Lung (tissue), 12 donors: ENCODE data around the gene TUBGCP2. TPM values are rescaled to one million over a fixed set of nuclear protein-coding genes. Genes with fewer than 3 reads are reported as not detected.

ENCODE experiments used
- ATAC-seq: fragments of 200-7000 bp; cut with Tn5 transposase; one replicate; pipeline ENCODE4 v1.9.1; 2020; ENCODE audit warnings: moderate number of reproducible peaks; ENCODE audit not compliant: insufficient read depth, low FRiP score
- DNase-seq, 3 donors: peaks; one replicate each; pipeline ENCODE4 v3.0.0-alpha.2; 2013 to 2017
- H3K27ac ChIP-seq, 2 donors: one replicate each; pipeline ENCODE4 v1.5.1; 2013; ENCODE audit warnings: mild to moderate bottlenecking in 2 of 2, moderate library complexity in 2 of 2, control low read depth in 1 of 2, inconsistent platforms in 1 of 2, low read depth in 1 of 2, low read length in 1 of 2
- H3K27me3 ChIP-seq, 3 donors: one replicate each; pipeline ENCODE4 v1.5.1; 2013; ENCODE audit warnings: low read length in 2 of 3; ENCODE audit not compliant: control insufficient read depth in 3 of 3, insufficient read depth in 3 of 3
- H3K36me3 ChIP-seq, 4 donors: one replicate each; pipeline ENCODE4 v1.5.1; 2013; ENCODE audit warnings: low read length in 4 of 4, mild to moderate bottlenecking in 1 of 4, moderate library complexity in 1 of 4; ENCODE audit not compliant: control insufficient read depth in 4 of 4, insufficient read depth in 4 of 4
- H3K4me1 ChIP-seq, 5 donors: one replicate each; pipeline ENCODE4 v1.5.1; 2013; ENCODE audit warnings: low read length in 5 of 5, mild to moderate bottlenecking in 2 of 5, moderate library complexity in 1 of 5; ENCODE audit not compliant: control insufficient read depth in 5 of 5, insufficient read depth in 5 of 5
- H3K4me3 ChIP-seq: one replicate; pipeline ENCODE4 v1.5.1; 2013; ENCODE audit warnings: mild to moderate bottlenecking, control low read depth, moderate library complexity
- H3K9ac ChIP-seq, 2 donors: one replicate each; pipeline ENCODE4 v1.5.1; 2013; ENCODE audit warnings: low read length in 2 of 2, control low read depth in 1 of 2; ENCODE audit not compliant: insufficient read depth in 1 of 2
- H3K9me3 ChIP-seq, 4 donors: one replicate each; pipeline ENCODE4 v1.5.1; 2013; ENCODE audit warnings: low read length in 3 of 4, mild to moderate bottlenecking in 1 of 4, moderate library complexity in 1 of 4; ENCODE audit not compliant: control insufficient read depth in 4 of 4, insufficient read depth in 3 of 4
- CTCF ChIP-seq: IDR thresholded peaks from 2 replicates; pipeline ENCODE4 v1.5.1; 2012; ENCODE audit warnings: mild to moderate bottlenecking; ENCODE audit errors: control extremely low read depth, extremely low read depth
- WGBS, 2 donors: extraction: QIAGEN DNeasy Blood & Tissue Kit; methylation state at CpG; one replicate each; pipeline ENCODE4 v1.1.7; 2013; 5-methylcytosine and 5-hydroxymethylcytosine counted together
- polyA plus RNA-seq, 2 donors: library from polyadenylated mRNA; stranded (reverse); fragments of 200-250 nt; gene quantifications; one replicate each; pipeline ENCODE4 v1.2.1, GENCODE V29; 2013
- total RNA-seq, 2 donors: library from RNA; depleted of rRNA in 1 of 2; stranded (reverse); fragments of >200 nt in 1 of 2; gene quantifications; one replicate each; pipeline ENCODE4 v1.2.1, GENCODE V29; 2014 to 2021
- donor health status: control.
- donor health status: control.
- donor health status: Bipolar disorder and iron deficiency.
- donor health status: healthy.
- donor health status: DM: yes; HTN: yes; CAD: no.

The TUBGCP2 gene
- total and polyA plus RNA-seq, 4 donors = 39.2 to 66.2 (median 53.8) TPM

GRCh38 chr10:133281628-133282372 is 26.9 kb downstream of the TUBGCP2 start:
- TF ChIP-seq CTCF = no peak
- no peak for DNase-seq
- no peaks in the 10 kb centered on the region for H3K27me3 ChIP-seq
- H3K36me3 ChIP-seq = peaks cover 12 to 74% (median 32%) of the 10 kb centered on the region in 4 donors
- H3K4me3 ChIP-seq = no peak overlapping the region
- WGBS, 2 donors = 92 to 94% methylated on average over 38 of the region's 38 CpGs
- peaks cover 0 to 4% (median 0%) of the 10 kb centered on the region in 4 donors for H3K9me3 ChIP-seq
- ATAC-seq = no peak
- peaks cover 0 to 6% (median 0%) of the 10 kb centered on the region in 5 donors for H3K4me1 ChIP-seq
- no peak overlapping the region for H3K27ac ChIP-seq
- no peak overlapping the region for H3K9ac ChIP-seq

- Histone ChIP-seq H3K27me3 (no peaks in the 10 kb centered on the region), H3K36me3 (peaks cover 12 to 71% (median 30%) of the 10 kb centered on the region in 4 donors), H3K9me3 (peaks cover 0 to 4% (median 0%) of the 10 kb centered on the region in 4 donors), H3K4me3 (no peak overlapping the region), H3K4me1 (peaks cover 0 to 6% (median 3%) of the 10 kb centered on the region in 5 donors), H3K9ac (no peak overlapping the region), H3K27ac (no peak overlapping the region)
- DNase-seq (no peak), ATAC-seq (no peak)
- 95 to 97% methylated on average over 13 to 15 of the region's 15 CpGs for WGBS, 2 donors
- no peak for TF ChIP-seq CTCF
Measured at GRCh38 chr10:133281084-133281483, 27.6 kb downstream of the TUBGCP2 start.

GRCh38 chr10:133280391-133281059 is 28.1 kb downstream of the TUBGCP2 start:
- peaks cover 0 to 4% (median 0%) of the 10 kb centered on the region in 4 donors for H3K9me3 ChIP-seq
- peaks cover 0 to 9% (median 3%) of the 10 kb centered on the region in 5 donors for H3K4me1 ChIP-seq
- no peak overlapping the region for H3K9ac ChIP-seq
- ATAC-seq (no peak), DNase-seq (no peak)
- 96 to 97% methylated on average over 10 of the region's 10 CpGs for WGBS, 2 donors
- no peaks in the 10 kb centered on the region for H3K27me3 ChIP-seq
- TF ChIP-seq CTCF = no peak
- peaks cover 12 to 66% (median 30%) of the 10 kb centered on the region in 4 donors for H3K36me3 ChIP-seq
- H3K4me3 ChIP-seq = no peak overlapping the region
- no peak overlapping the region for H3K27ac ChIP-seq
